ENCODE data around the gene TNPO3. TPM values are rescaled to one million over a fixed set of nuclear protein-coding genes. Genes with fewer than 3 reads are reported as not detected.

Gene TNPO3
- 40.5 and 42.7 TPM in 2 replicates for total RNA-seq

GRCh38 chr7:129054438-129055293 is at the start of gene TNPO3:
TSS of gene TNPO3 (minus strand) at chr7:129055111. CDS start at chr7:129054770, 341 bp downstream.

GRCh38 chr7:128937647-128938543 is 117.0 kb downstream of the TNPO3 start, which contains the start of gene IRF5:
TSS of gene IRF5 (plus strand) at chr7:128937927. CDS start at chr7:128942082, 4,155 bp downstream.

DNA sequence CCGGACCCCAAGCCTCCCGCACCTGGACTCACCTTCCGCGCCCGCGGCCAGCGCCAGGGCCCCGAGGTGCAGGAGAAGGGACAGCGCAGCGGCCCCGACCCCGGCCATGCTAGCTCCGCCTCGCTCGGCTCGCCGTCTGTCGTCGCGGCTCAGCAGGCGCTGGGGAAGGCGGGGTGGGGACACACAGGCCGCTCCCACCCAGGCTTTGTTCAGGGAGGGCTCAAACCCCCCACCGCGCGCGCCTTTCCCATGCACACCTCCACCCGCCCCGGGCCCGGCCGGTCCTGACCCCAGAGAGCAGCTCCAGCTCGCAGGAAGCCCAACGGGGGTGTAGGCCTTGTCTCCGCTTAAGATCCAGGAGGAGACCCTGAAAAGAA is 144.4 kb downstream of the TNPO3 start, which contains the start of gene KCP:
TSS of gene KCP (minus strand) at position 141 of the 377 bp plus-strand sequence. CDS start at position 108, 33 bp downstream.

Other genes starting within 250 kb of the TNPO3 start
- 0.11 and 0.16 TPM in 2 replicates for gene FLNC, start 224.7 kb downstream of the TNPO3 start, total RNA-seq
- gene ATP6V1F, start 192.3 kb downstream of the TNPO3 start, total RNA-seq = 149 and 171 TPM in 2 replicates
- 0.47 TPM in 1 of 2 replicates, not detected in the other for gene KCP, start 144.4 kb downstream of the TNPO3 start, total RNA-seq
- 3.3 and 9.1 TPM in 2 replicates for gene IRF5, start 117.2 kb downstream of the TNPO3 start, total RNA-seq
- gene TSPAN33, start 89.6 kb upstream of the TNPO3 start, total RNA-seq = 2.9 and 3.8 TPM in 2 replicates
- gene SMO, start 133.5 kb upstream of the TNPO3 start, total RNA-seq = 6.5 and 7.5 TPM in 2 replicates
- gene AHCYL2, start 169.9 kb upstream of the TNPO3 start, total RNA-seq = 11.4 and 16.6 TPM in 2 replicates